Neutrophil (primary cell): ENCODE measurements around the gene PTPN21.
"Not testable (repeated sequence)": the region's sequence is repeated elsewhere in the genome, so short reads cannot be mapped to it uniquely, and the experiment has no call there.

Experiments
- H3K27ac ChIP-seq: fragments of 200-600 bp; sonication (generic); 2 replicates; pipeline ENCODE4 v1.5.1; 2016; ENCODE audit warnings: mild to moderate bottlenecking, moderate library complexity
- H3K27me3 ChIP-seq: fragments of 200-600 bp; sonication (generic); 2 replicates; pipeline ENCODE4 v1.6.0; 2016; ENCODE audit warnings: mild to moderate bottlenecking
- H3K36me3 ChIP-seq: fragments of 200-600 bp; sonication (generic); 2 replicates; pipeline ENCODE4 v1.5.1; 2017
- H3K4me1 ChIP-seq, 2 experiments: fragments of 200-600 bp in 1 of 2; sonication (generic) in 1 of 2; 1 replicate in 1 of 2; 2 replicates in 1 of 2; pipeline versions ENCODE4 v1.5.1 to v1.6.1; 2013 to 2016; ENCODE audit warnings: low read depth in 1 of 2, low read length in 1 of 2, mild to moderate bottlenecking in 1 of 2, moderate library complexity in 1 of 2; ENCODE audit not compliant: control insufficient read depth in 1 of 2, insufficient read depth in 1 of 2
- H3K4me3 ChIP-seq, 2 experiments: fragments of 200-600 bp in 1 of 2; sonication (generic) in 1 of 2; 1 replicate in 1 of 2; 2 replicates in 1 of 2; pipeline ENCODE4 v1.5.1; 2013 to 2016; ENCODE audit warnings: low read depth in 1 of 2, low read length in 1 of 2, mild to moderate bottlenecking in 1 of 2, moderate library complexity in 1 of 2
- H3K9me3 ChIP-seq: fragments of 200-600 bp; sonication (generic); 2 replicates; pipeline ENCODE4 v1.5.1; 2016
- TF ChIP-seq, protein P1 (sequence below): fragments of 200-600 bp; sonication (generic); IDR thresholded peaks from 2 replicates; pipeline ENCODE4 v1.5.1; 2016; ENCODE audit warnings: antibody characterized with exemption

Gene PTPN21

DNA sequence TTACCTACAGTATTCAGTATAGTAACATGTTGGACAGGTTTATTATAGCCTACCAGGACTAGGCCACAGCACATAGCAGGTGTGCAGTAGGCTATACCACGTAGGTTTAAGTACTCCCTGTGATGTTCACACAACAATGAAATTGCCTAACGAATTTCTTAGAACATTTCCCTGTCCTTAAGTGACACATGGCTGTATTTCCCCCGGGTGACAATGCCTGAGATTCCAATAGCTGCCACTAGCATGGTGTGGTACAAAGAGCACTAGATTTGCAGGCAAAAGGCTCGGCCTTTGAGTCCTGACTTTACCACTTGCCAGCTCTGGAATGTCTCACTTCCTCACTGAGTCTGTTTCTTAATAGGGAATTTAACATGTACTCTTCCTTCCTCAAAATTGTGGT lies 19.7 kb downstream of the PTPN21 start:
- TF ChIP-seq, protein P1, sequence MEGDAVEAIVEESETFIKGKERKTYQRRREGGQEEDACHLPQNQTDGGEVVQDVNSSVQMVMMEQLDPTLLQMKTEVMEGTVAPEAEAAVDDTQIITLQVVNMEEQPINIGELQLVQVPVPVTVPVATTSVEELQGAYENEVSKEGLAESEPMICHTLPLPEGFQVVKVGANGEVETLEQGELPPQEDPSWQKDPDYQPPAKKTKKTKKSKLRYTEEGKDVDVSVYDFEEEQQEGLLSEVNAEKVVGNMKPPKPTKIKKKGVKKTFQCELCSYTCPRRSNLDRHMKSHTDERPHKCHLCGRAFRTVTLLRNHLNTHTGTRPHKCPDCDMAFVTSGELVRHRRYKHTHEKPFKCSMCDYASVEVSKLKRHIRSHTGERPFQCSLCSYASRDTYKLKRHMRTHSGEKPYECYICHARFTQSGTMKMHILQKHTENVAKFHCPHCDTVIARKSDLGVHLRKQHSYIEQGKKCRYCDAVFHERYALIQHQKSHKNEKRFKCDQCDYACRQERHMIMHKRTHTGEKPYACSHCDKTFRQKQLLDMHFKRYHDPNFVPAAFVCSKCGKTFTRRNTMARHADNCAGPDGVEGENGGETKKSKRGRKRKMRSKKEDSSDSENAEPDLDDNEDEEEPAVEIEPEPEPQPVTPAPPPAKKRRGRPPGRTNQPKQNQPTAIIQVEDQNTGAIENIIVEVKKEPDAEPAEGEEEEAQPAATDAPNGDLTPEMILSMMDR: no peak

DNA sequence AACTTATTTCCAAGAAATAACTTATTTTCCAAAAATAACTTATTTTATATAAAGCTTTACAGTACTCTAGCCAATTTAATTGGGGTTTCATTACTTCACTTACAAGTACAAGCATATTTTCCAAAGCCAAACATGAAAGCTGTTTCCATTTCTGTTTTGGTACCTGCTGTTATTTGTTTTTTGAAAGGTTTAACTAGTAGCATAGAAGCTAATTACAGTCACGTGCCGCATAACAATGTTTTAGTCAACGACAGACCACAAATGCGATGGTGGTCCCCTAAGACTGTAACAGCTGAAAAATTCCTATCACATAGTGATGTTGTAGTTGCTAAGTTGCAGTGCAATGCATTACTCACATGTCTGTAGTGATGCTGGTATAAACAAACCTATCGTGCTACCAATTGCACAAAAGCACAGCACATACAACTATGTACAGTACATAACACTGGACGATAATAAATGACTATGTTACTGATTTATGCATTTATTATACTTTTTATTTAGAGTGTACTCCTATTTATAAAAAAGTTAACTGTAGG lies 21.7 kb downstream of the PTPN21 start:
- TF ChIP-seq, protein P1: no peak
- Histone ChIP-seq H3K4me3 (no peak overlapping the region), H3K27me3 (peaks cover 5% of the 10 kb centered on the region), H3K27ac (no peak overlapping the region), H3K4me1 (peaks cover 4 to 8% of the 10 kb centered on the region in 2 experiments), H3K36me3 (no peaks in the 10 kb centered on the region), H3K9me3 (no peaks in the 10 kb centered on the region)

More for the DNA sequence above, 19.7 kb downstream of the PTPN21 start:
- H3K4me1 ChIP-seq: peaks cover 4 to 8% of the 10 kb centered on the region in 2 experiments
- H3K27me3 ChIP-seq: peaks cover 7% of the 10 kb centered on the region
- no peaks in the 10 kb centered on the region for H3K36me3 ChIP-seq
- no peaks in the 10 kb centered on the region for H3K9me3 ChIP-seq
- H3K27ac ChIP-seq: no peak overlapping the region
- H3K4me3 ChIP-seq: no peak overlapping the region

DNA sequence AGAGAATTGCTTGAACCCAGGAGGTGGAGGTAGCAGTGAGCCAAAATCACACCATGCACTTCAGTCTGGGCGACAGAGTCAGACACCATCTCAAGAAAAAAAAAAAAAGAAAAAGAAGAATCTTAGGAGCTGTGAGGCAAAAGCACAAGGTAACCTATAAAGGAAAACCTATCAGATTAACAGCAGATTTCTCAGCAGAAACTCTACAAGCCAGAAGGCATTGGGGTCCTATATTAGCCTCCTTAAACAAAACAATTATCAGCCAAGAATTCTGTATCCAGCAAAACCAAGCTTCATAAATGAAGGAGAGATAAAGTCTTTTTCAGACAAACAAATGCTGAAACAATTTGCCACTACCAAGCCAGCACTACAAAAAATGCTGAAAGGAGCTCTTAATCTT lies 24.9 kb downstream of the PTPN21 start:
- H3K36me3 ChIP-seq, H3K27ac ChIP-seq, H3K27me3 ChIP-seq, H3K4me3 ChIP-seq, H3K9me3 ChIP-seq, H3K4me1 ChIP-seq: not testable (repeated sequence)

DNA sequence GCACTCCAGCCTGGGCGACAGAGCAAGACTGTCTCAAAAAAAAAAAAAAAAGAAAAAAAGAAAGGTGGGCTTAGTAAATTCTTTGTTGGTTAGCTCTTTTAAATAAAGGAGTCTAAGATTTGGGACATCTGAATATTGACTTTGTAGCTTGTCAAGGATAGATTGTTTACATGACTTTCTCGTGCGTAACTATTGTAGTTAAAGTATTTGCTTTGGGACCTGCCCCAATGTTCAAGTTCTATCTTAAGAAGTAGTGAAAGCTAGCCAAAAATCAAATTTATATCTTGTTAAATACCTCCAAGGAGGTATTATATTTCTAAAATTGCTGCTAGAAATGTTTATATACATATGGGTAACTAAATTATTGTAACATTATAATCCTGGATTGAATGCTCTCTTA lies 32.4 kb downstream of the PTPN21 start:
- Histone ChIP-seq H3K4me3 (no peak overlapping the region), H3K4me1 (no peaks in the 10 kb centered on the region), H3K27ac (no peak overlapping the region), H3K27me3 (no peaks in the 10 kb centered on the region), H3K9me3 (no peaks in the 10 kb centered on the region), H3K36me3 (no peaks in the 10 kb centered on the region)
- TF ChIP-seq, protein P1: no peak

DNA sequence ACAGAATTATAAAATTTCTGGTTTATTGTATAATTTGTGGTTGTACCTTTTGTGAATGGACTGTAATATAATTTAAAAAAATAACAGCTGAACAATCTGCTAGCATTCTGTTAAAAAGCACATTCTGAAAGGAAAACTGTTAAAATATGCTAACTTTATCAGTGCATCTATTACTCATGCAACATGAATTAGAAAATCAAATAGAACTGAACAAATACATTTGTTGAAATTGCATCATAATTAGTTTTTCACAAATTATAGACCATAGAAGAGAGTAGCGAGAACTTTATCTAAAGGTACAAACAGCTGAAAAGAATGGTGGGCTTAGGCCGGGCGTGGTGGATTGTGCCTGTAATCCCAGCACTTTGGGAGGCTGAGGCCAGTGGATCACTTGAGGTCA lies 33.0 kb downstream of the PTPN21 start:
- H3K27me3 ChIP-seq: no peaks in the 10 kb centered on the region
- TF ChIP-seq, protein P1: no peak
- no peaks in the 10 kb centered on the region for H3K4me1 ChIP-seq
- H3K27ac ChIP-seq: no peak overlapping the region
- H3K9me3 ChIP-seq: no peaks in the 10 kb centered on the region
- no peaks in the 10 kb centered on the region for H3K36me3 ChIP-seq
- H3K4me3 ChIP-seq: no peak overlapping the region

DNA sequence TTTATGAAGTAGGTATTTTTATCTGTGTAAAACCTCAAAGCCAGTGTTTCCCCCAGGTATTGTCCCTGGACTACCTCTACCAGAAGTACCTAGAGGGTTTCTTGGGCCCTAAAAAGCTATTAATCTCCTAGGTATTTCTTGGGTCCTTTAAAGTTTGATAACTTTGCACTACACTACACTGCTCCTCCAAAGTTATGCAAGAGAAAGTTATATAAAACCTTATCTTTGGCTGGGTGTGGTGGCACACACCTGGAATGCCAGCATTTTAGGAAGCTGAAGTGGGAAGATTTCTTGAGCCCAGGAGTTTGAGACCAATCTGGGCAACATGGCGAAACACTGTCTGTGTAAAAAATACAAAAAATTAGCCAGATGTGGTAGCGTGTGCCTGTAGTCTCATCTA lies 34.9 kb downstream of the PTPN21 start:
- Histone ChIP-seq H3K27me3 (no peaks in the 10 kb centered on the region), H3K9me3 (no peaks in the 10 kb centered on the region), H3K4me3 (no peak overlapping the region), H3K27ac (no peak overlapping the region), H3K4me1 (no peaks in the 10 kb centered on the region), H3K36me3 (no peaks in the 10 kb centered on the region)
- TF ChIP-seq, protein P1: no peak
